Renal cortical epithelial cell (primary cell): ENCODE data around the gene RGS6. TPM values are rescaled to one million over a fixed set of nuclear protein-coding genes. Genes with fewer than 3 reads are reported as not detected.

Experiments used
- DNase-seq: peaks from one replicate; pipeline ENCODE4 v3.0.0-alpha.2; 2011; ENCODE audit warnings: low read depth
- total RNA-seq: library from RNA; depleted of rRNA; stranded (reverse); fragments of >200 nt; gene quantifications from 2 replicates; pipeline ENCODE4 v1.2.3, GENCODE V29; 2014

The RGS6 gene
- total RNA-seq, 1 donor from 2014 or later, result not detected

- DNase-seq, result peak; percentile 95
Measured at GRCh38 chr14:72550513-72550912, 618.3 kb downstream of the RGS6 start.

DNA sequence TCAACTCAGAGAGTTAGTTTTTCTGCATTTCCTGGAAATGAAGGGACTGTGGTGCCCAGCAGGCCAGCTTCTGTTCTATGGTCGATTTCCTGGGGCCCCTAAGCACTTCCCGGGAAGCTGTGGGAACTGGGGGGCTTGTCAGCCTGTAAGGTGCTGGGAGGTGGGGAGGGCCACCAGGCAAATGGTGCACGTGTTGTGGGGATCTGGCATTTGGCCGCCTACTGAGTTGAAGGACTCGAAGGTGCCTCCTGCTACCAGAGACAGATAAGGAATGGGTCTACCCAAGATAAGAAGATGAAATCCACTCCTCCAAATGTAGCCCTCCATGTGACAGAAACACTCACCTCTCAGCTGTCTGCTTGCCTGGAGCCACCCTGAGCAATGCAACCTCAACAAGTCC is 620.0 kb downstream of the RGS6 start:
- DNase-seq, result no peak

- DNase-seq, result no peak
Measured at GRCh38 chr14:72553161-72553560, 620.9 kb downstream of the RGS6 start.

GRCh38 chr14:72553656-72554055 is 621.4 kb downstream of the RGS6 start:
- no peak for DNase-seq

DNA sequence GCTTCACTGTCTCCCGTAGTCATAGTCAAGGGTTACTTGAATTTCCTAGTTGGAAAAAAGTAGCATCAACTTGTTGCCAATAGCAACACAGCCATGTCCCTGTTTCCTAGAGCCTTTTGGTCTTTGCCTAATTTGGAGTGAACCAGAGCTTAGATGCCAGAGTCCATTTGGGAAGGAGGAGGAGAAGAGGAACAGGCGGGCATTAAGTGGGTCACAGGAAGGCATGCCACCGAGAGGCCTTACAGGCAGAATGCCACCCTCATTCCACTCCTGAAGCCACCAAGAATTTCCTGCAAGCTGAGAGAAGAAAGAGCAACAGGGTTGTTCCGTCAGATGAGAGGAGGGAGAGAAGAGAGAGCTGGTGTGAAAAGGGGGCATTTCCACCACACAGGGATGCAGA is 622.2 kb downstream of the RGS6 start:
- DNase-seq, result no peak

DNA sequence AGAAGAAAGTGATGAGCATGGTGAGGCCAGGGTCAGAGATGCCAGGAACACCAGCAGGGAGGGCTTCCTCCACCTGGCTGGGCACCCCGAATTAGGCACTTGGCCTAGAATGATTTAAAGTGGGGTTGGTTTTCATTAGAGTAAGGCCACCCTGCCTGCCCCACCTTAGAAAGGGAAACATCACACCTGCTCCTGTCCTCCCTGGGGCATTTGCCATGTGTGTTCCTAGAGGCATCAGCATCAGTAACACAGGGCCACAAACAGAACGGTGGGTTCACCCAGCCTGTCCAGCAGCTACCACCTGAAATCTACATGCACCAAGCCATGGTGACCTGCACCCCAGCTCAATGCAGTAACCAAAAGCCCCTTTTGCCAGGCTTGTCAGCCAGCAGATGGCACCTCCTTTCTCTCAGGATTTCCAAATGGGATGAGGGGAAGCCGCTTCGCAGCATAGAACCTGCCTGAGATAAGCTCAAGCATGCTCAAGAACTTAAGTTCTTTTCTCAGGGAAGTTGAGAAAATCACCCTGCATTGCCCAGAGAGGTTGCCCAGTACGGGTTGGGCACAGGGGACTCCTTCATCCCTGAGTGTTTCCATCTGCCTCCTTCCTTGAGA is 622.9 kb downstream of the RGS6 start:
- DNase-seq, result no peak

- DNase-seq, result no peak
Measured at GRCh38 chr14:72555609-72556000, 623.4 kb downstream of the RGS6 start.

DNA sequence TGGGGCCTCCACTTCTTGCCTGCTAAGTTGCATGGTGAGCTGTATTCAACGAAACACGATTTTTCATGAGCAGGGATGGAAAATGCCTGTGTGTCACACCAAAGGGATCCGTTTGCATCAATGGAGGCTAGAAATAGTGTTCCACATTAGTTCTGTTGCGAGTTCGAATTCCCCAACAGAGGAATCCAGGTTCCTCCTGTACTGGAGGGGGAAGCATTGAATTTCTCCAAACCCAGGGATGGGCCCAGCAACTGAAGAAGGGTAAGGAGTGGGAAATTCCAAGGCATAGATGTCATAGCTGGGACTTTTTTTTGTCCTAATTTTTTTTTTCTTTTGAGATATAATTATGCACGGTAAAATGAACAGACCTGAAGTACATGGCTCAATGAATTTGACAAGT is 625.4 kb downstream of the RGS6 start:
- no peak for DNase-seq

DNA sequence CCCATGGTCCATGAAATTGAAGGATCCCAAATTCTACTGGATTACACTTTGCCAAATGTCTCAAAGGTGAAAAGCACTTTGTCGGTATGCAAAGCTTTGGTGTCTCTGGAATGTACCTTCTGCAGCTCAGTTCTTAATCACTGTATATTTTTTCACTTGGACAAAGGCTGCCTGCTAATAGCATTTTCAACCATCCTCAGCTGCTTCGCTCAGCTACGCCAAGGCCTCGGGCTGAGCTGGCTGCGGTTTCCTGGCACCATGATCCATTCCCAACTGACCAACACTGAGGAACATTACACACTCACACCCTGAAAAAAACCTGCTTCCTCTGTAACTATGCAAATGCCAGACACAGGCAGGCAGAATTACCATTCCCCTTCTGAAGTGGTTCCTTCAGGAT is 626.5 kb downstream of the RGS6 start:
- DNase-seq, result peak; percentile 93

DNA sequence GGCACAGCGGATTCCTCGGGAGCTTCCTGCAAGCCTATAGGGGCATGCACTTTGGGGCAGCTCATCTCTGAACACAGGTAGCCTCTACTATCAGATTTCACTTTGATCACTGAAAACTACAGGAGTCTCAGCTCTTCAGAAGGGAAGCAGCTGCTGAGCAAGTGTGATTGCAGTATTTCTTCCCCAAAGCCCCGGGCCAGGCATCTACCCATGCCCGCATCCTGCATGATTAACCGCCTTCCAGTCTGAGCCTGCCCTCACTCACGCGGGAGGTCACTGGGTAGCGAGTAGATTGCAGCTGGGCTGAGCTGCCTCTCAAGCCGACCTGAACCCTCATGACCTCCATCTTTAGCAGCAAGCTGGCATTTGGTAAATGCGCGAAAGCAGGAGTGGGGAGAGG is 627.0 kb downstream of the RGS6 start:
- DNase-seq, result peak; percentile 61

DNA sequence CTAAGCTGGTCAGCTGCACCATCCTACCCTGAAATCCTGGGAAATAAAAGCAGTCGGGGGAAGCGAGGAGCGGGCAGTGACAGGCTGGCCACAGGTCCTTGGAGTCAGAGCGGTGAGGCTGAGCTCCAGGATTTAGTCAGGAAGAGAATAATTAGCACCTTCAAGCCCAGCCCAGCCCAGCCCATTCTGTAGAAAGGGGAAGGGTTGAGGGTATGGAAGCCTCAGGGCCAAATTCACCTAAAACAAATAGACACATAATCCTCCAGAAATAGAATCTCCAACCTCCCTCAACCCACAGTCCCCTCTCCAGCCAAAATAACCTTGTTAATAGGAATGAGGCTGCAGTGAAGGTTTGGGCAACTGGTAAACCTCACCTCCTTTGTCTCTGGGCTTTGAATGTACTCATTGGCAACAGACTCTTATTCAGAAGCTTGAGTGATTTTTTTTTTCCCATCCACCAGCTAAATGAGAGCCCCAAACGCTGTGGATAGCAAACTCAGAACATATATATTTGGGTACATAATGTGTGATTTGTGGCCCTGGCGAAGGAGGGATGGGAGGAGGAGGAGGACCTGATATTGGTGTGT is 627.5 kb downstream of the RGS6 start:
- DNase-seq, result no peak

DNA sequence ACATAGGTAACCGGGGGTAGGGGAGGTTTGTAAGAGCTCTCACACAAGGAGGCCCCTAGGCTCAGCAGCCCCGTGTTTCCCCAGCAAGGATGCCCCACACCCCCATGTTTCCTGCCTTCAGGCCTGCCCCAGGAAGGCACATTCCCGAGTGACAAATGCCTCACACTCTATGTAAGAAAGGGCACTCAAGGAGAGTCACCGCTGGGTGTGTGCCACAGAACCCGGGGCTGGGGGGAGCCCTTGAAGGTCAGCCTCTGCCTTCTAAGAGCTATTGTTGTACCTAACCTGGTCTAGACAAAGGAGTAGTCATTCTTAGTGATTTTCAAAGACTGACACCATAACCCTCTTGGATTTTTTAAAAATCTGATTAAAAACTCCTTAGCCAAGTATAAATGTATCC is 628.1 kb downstream of the RGS6 start:
- DNase-seq, result no peak

DNA sequence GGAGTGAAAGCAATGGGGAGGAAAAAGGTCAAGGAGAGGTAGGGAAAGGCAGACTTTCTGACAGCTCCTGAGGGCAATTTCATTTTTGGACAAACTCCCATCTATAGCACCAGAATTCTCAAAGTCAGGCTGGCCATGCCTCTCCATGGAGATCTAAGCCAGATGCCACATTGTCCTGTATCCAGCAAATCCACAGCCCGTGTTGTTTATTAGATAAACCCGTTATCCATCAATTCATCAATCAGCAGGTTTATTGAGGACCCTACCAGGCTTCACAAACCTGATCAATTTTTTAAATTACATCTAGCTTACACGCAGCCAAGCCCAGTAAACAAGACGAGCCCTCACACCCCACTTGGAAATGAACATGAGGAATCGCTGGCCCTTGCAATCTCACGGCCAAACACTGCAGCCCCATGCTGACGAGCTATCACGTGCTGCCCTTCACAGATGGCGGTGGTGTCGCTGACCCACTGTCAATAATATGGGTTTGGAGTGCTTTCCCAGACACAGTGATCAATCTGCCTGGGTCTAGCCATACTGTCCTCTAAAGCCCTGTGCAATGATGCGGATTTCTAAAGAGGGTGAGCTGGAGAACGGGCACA is 628.8 kb downstream of the RGS6 start:
- no peak for DNase-seq

DNA sequence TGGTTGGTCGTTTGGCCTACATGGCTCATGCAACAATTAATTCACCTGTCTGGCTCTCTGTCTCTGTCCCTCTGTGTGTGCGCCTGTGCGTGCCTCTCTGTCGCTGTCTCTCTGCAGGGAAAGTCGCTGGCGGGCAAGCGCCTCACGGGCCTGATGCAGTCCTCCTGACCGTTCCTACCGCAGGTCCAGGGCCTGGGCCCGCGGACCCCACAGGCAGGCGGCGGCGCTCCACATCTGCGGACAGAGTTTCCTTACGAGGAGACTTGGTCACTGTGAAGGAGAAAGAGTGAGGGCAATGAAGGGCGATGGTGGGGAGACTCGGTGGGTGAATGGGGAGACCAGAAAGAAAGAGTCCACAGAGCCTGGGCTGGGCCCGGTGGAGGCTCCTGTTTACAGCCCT is 630.1 kb downstream of the RGS6 start:
- DNase-seq, result no peak

DNA sequence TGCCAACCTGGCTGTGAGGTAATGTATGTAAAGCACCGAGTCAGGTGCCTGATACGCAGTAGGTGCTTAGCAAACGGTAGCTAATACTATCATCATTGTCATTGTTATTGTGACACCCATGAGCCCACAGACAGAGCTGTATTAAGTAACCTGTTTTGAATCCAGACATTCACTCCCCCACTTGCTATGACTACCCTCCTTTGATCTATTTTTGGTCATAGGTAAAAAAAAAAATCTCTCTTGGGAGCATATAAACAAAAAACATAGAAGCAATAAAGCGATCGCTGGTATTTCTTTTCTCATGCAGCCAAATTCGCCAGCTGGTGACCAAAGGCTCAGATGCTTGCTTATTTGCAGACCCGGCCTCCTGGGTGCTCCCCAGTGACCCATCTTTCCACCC is 631.4 kb downstream of the RGS6 start:
- no peak for DNase-seq

GRCh38 chr14:72565149-72565559 is 632.9 kb downstream of the RGS6 start:
- no peak for DNase-seq

GRCh38 chr14:72565917-72566316 is 633.7 kb downstream of the RGS6 start:
- no peak for DNase-seq

DNA sequence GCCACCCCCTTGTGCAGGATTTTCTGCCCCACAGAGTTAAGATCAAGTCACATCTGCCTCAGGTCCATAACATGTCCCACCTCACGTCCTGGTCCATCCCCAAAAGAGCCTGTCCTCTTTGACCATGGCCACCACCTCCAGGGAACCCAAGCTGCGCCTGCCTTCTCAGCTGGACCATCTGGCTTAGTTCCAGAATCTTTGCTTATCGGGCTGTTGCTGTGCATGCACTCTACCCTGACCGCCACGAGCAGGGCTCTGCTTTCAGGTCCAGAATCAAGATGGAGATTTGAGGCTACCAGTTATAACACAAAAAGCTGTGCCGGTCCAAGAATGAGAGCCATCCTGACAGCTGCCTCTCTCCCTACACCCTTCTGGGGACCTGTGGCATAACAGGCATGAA is 635.0 kb downstream of the RGS6 start:
- no peak for DNase-seq

DNA sequence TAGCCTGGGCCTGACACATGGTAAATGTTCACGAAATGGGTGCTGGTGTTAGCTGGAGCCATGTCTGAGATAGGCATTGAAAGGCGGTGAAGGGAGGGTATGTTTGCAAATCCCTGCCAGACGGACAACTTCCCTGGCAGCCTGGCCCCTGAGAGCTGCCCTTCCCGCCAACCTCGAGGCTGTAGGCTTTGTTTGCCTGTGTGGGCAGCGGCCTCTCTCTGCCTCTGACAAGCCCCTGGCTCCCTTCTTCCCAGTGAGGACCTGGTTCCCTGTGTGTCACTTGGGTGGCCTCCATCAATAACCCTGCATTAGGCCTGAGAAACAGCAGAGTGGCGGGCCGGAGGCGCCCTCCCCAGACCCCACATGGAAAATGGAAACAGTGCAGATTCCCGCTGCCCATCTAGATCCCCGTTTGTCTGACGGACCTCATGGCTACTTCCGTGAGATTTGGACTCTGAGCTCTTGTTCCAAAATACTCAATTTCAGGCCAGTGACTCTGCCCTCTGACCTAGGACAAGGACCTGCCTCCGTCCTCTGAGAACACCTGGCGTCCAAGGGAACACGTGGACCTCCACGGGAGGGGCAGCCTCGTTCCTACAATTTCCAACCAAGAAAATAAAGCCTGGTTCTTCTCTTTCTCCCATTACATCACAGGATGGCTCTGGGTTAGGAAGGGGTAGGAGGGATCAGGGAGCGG is 636.2 kb downstream of the RGS6 start:
- DNase-seq, result no peak

DNA sequence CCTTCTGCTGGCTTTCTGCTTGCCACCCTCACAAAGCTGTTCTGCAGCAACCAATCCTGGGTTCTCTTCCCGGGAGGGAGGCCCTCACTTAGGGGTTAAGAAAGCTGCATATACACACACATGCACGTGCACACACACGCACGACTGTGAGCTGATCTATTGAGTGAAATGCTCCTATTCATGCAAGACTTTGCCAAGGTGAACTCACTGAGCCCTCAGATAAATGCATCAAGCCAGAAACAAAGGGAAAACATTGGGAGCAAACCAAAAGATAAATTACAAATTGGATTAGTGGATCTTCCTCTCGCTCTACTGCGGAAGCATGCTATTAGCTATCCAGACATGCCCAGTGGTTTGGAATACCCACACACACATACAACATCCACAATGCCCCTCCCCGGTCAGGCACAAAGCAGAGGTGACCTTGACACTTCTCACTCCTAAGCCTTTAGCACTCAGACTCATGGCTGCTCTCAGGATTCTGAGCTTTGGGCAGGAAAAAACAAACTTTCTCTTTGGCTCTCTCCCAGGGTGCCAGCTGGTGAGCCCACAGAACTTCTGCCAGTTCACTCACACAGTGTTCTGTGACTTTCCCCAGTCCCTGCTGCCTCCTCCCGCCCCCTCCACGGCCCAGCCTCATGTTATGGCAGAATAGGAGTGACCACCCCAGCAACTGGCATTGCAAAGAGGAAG is 641.6 kb downstream of the RGS6 start:
- DNase-seq, result no peak

GRCh38 chr14:72574715-72575114 is 642.5 kb downstream of the RGS6 start:
- no peak for DNase-seq

DNA sequence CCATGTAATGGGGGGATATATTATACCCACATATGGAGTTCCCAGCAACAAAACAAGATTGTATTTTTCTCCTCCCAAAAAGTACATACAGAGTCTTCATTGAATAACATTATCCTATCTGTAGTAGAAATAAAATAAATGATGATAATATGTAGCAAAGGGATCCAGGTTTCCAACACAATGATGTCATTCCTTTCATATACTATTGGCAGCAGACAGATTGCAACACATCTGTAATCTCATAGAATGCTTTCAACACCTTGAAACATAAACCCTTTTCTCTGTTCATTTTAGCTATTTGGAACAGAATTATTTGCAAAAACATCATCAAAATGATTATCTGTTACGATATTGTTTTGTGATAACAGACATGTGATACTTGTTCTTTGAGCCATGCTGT is 644.0 kb downstream of the RGS6 start:
- DNase-seq, result no peak

- DNase-seq, result no peak
Measured at GRCh38 chr14:72577521-72577920, 645.3 kb downstream of the RGS6 start.
